ENCODE measurements around the gene FGB.

FGB gene

GRCh38 chr4:154569028-154569427 lies 6.2 kb downstream of the FGB start:
- no peak overlapping the region for H3K9ac ChIP-seq (ENCODE audit: low read depth, low read length)
- H3K27ac ChIP-seq (ENCODE audit: low read depth, low read length): no peak overlapping the region
- H3K9me3 ChIP-seq (ENCODE audit: control insufficient read depth, insufficient read depth, low read length): no peaks in the 10 kb centered on the region
- no peaks in the 10 kb centered on the region for H3K36me3 ChIP-seq (ENCODE audit: control insufficient read depth, insufficient read depth, low read length)
- H3K4me1 ChIP-seq (ENCODE audit: control insufficient read depth, insufficient read depth, low read length): no peaks in the 10 kb centered on the region; the same call in 1 of the 2 replicates
- no peaks in the 10 kb centered on the region for H3K27me3 ChIP-seq (ENCODE audit: control insufficient read depth, insufficient read depth, low read length)
- H3K4me3 ChIP-seq (ENCODE audit: low read depth, low read length): no peak overlapping the region

GRCh38 chr4:154569584-154569983 lies 6.8 kb downstream of the FGB start:
- no peaks in the 10 kb centered on the region for H3K9me3 ChIP-seq (ENCODE audit: control insufficient read depth, insufficient read depth, low read length)
- H3K4me3 ChIP-seq (ENCODE audit: low read depth, low read length): no peak overlapping the region
- no peaks in the 10 kb centered on the region for H3K36me3 ChIP-seq (ENCODE audit: control insufficient read depth, insufficient read depth, low read length)
- no peaks in the 10 kb centered on the region; the same call in 1 of the 2 replicates for H3K4me1 ChIP-seq (ENCODE audit: control insufficient read depth, insufficient read depth, low read length)
- H3K27ac ChIP-seq (ENCODE audit: low read depth, low read length): no peak overlapping the region
- no peak overlapping the region for H3K9ac ChIP-seq (ENCODE audit: low read depth, low read length)
- H3K27me3 ChIP-seq (ENCODE audit: control insufficient read depth, insufficient read depth, low read length): no peaks in the 10 kb centered on the region

- no peaks in the 10 kb centered on the region for H3K4me1 ChIP-seq (ENCODE audit: control insufficient read depth, insufficient read depth, low read length)
- no peaks in the 10 kb centered on the region for H3K36me3 ChIP-seq (ENCODE audit: control insufficient read depth, insufficient read depth, low read length)
- no peaks in the 10 kb centered on the region for H3K9me3 ChIP-seq (ENCODE audit: control insufficient read depth, insufficient read depth, low read length)
- H3K27me3 ChIP-seq (ENCODE audit: control insufficient read depth, insufficient read depth, low read length): no peaks in the 10 kb centered on the region
- H3K9ac ChIP-seq (ENCODE audit: low read depth, low read length): no peak overlapping the region
- H3K27ac ChIP-seq (ENCODE audit: low read depth, low read length): no peak overlapping the region
- no peak overlapping the region for H3K4me3 ChIP-seq (ENCODE audit: low read depth, low read length)
These were observed 10.5 kb downstream of the FGB start for GRCh38 chr4:154573190-154573870.

GRCh38 chr4:154574311-154574710 lies 11.5 kb downstream of the FGB start:
- Histone ChIP-seq H3K9ac (ENCODE audit: low read depth, low read length) (no peak overlapping the region), H3K36me3 (ENCODE audit: control insufficient read depth, insufficient read depth, low read length) (no peaks in the 10 kb centered on the region), H3K9me3 (ENCODE audit: control insufficient read depth, insufficient read depth, low read length) (no peaks in the 10 kb centered on the region), H3K27ac (ENCODE audit: low read depth, low read length) (no peak overlapping the region), H3K4me3 (ENCODE audit: low read depth, low read length) (no peak overlapping the region), H3K4me1 (ENCODE audit: control insufficient read depth, insufficient read depth, low read length) (no peaks in the 10 kb centered on the region), H3K27me3 (ENCODE audit: control insufficient read depth, insufficient read depth, low read length) (no peaks in the 10 kb centered on the region)

GRCh38 chr4:154577324-154577723 lies 14.5 kb downstream of the FGB start:
- H3K4me1 ChIP-seq (ENCODE audit: control insufficient read depth, insufficient read depth, low read length): no peaks in the 10 kb centered on the region
- H3K27ac ChIP-seq (ENCODE audit: low read depth, low read length): no peak overlapping the region
- no peaks in the 10 kb centered on the region for H3K36me3 ChIP-seq (ENCODE audit: control insufficient read depth, insufficient read depth, low read length)
- no peak overlapping the region for H3K4me3 ChIP-seq (ENCODE audit: low read depth, low read length)
- H3K9ac ChIP-seq (ENCODE audit: low read depth, low read length): no peak overlapping the region
- H3K27me3 ChIP-seq (ENCODE audit: control insufficient read depth, insufficient read depth, low read length): no peaks in the 10 kb centered on the region
- H3K9me3 ChIP-seq (ENCODE audit: control insufficient read depth, insufficient read depth, low read length): no peaks in the 10 kb centered on the region

- Histone ChIP-seq H3K27ac (ENCODE audit: low read depth, low read length) (no peak overlapping the region), H3K9me3 (ENCODE audit: control insufficient read depth, insufficient read depth, low read length) (no peaks in the 10 kb centered on the region), H3K36me3 (ENCODE audit: control insufficient read depth, insufficient read depth, low read length) (no peaks in the 10 kb centered on the region), H3K9ac (ENCODE audit: low read depth, low read length) (no peak overlapping the region), H3K27me3 (ENCODE audit: control insufficient read depth, insufficient read depth, low read length) (no peaks in the 10 kb centered on the region), H3K4me3 (ENCODE audit: low read depth, low read length) (no peak overlapping the region), H3K4me1 (ENCODE audit: control insufficient read depth, insufficient read depth, low read length) (no peaks in the 10 kb centered on the region)
These were observed 16.1 kb downstream of the FGB start for GRCh38 chr4:154578919-154579318.

GRCh38 chr4:154579927-154580326 lies 17.1 kb downstream of the FGB start:
- Histone ChIP-seq H3K9me3 (ENCODE audit: control insufficient read depth, insufficient read depth, low read length) (no peaks in the 10 kb centered on the region), H3K27me3 (ENCODE audit: control insufficient read depth, insufficient read depth, low read length) (no peaks in the 10 kb centered on the region), H3K27ac (ENCODE audit: low read depth, low read length) (no peak overlapping the region), H3K4me3 (ENCODE audit: low read depth, low read length) (no peak overlapping the region), H3K4me1 (ENCODE audit: control insufficient read depth, insufficient read depth, low read length) (no peaks in the 10 kb centered on the region), H3K9ac (ENCODE audit: low read depth, low read length) (no peak overlapping the region), H3K36me3 (ENCODE audit: control insufficient read depth, insufficient read depth, low read length) (no peaks in the 10 kb centered on the region)

- no peaks in the 10 kb centered on the region for H3K9me3 ChIP-seq (ENCODE audit: control insufficient read depth, insufficient read depth, low read length)
- H3K9ac ChIP-seq (ENCODE audit: low read depth, low read length): no peak overlapping the region
- no peaks in the 10 kb centered on the region for H3K36me3 ChIP-seq (ENCODE audit: control insufficient read depth, insufficient read depth, low read length)
- no peak overlapping the region for H3K27ac ChIP-seq (ENCODE audit: low read depth, low read length)
- no peaks in the 10 kb centered on the region for H3K27me3 ChIP-seq (ENCODE audit: control insufficient read depth, insufficient read depth, low read length)
- H3K4me3 ChIP-seq (ENCODE audit: low read depth, low read length): no peak overlapping the region
- no peaks in the 10 kb centered on the region for H3K4me1 ChIP-seq (ENCODE audit: control insufficient read depth, insufficient read depth, low read length)
These were observed 19.9 kb downstream of the FGB start for GRCh38 chr4:154582723-154583122.

- Histone ChIP-seq H3K4me1 (ENCODE audit: control insufficient read depth, insufficient read depth, low read length) (no peaks in the 10 kb centered on the region), H3K27me3 (ENCODE audit: control insufficient read depth, insufficient read depth, low read length) (no peaks in the 10 kb centered on the region), H3K9me3 (ENCODE audit: control insufficient read depth, insufficient read depth, low read length) (no peaks in the 10 kb centered on the region), H3K9ac (ENCODE audit: low read depth, low read length) (no peak overlapping the region), H3K4me3 (ENCODE audit: low read depth, low read length) (no peak overlapping the region), H3K27ac (ENCODE audit: low read depth, low read length) (no peak overlapping the region), H3K36me3 (ENCODE audit: control insufficient read depth, insufficient read depth, low read length) (no peaks in the 10 kb centered on the region)
These were observed 20.4 kb downstream of the FGB start for GRCh38 chr4:154583230-154583629.

- H3K27me3 ChIP-seq (ENCODE audit: control insufficient read depth, insufficient read depth, low read length): no peaks in the 10 kb centered on the region
- H3K36me3 ChIP-seq (ENCODE audit: control insufficient read depth, insufficient read depth, low read length): no peaks in the 10 kb centered on the region
- H3K4me1 ChIP-seq (ENCODE audit: control insufficient read depth, insufficient read depth, low read length): no peaks in the 10 kb centered on the region
- H3K4me3 ChIP-seq (ENCODE audit: low read depth, low read length): no peak overlapping the region
- no peak overlapping the region for H3K9ac ChIP-seq (ENCODE audit: low read depth, low read length)
- no peak overlapping the region for H3K27ac ChIP-seq (ENCODE audit: low read depth, low read length)
- no peaks in the 10 kb centered on the region for H3K9me3 ChIP-seq (ENCODE audit: control insufficient read depth, insufficient read depth, low read length)
These were observed 20.9 kb downstream of the FGB start for GRCh38 chr4:154583677-154584076.

- H3K27ac ChIP-seq (ENCODE audit: low read depth, low read length): no peak overlapping the region
- no peak overlapping the region for H3K9ac ChIP-seq (ENCODE audit: low read depth, low read length)
- no peak overlapping the region for H3K4me3 ChIP-seq (ENCODE audit: low read depth, low read length)
- H3K27me3 ChIP-seq (ENCODE audit: control insufficient read depth, insufficient read depth, low read length): no peaks in the 10 kb centered on the region
- no peaks in the 10 kb centered on the region for H3K4me1 ChIP-seq (ENCODE audit: control insufficient read depth, insufficient read depth, low read length)
- no peaks in the 10 kb centered on the region for H3K36me3 ChIP-seq (ENCODE audit: control insufficient read depth, insufficient read depth, low read length)
- no peaks in the 10 kb centered on the region for H3K9me3 ChIP-seq (ENCODE audit: control insufficient read depth, insufficient read depth, low read length)
These were observed 21.4 kb downstream of the FGB start for GRCh38 chr4:154584259-154584658.
